ENCODE results near the gene ESRRA.
"Not testable (repeated sequence)": the region's sequence is repeated elsewhere in the genome, so short reads cannot be mapped to it uniquely, and the experiment has no call there.

ESRRA gene

GRCh38 chr11:64314146-64314804, 9.0 kb downstream of the ESRRA start:
- no peak for DNase-seq (ENCODE audit: low read depth)

DNA sequence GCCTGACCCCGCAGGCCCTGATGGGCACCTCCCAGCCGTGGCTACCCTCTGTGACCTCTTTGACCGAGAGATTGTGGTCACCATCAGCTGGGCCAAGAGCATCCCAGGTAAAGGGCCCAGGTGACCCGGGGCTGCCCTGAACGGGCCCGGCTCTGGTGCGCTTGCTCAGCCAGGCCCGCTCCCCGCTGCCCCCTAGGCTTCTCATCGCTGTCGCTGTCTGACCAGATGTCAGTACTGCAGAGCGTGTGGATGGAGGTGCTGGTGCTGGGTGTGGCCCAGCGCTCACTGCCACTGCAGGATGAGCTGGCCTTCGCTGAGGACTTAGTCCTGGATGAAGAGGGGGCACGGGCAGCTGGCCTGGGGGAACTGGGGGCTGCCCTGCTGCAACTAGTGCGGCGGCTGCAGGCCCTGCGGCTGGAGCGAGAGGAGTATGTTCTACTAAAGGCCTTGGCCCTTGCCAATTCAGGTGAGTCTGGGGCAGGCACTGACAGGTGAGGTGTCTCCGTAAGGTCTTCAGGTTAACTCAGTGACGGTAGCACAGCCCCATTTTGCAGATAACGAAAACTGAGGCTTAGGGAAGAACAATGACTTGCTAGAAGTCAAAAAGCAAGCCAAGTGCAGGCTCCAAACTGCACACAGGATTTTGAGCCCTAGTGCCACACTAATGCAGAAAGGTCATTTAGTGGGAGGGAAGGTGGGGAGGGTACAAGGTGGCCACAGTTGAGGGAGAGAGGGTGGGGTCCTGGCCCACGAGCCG, 9.7 kb downstream of the ESRRA start:
- no peak for DNase-seq (ENCODE audit: low read depth)

DNA sequence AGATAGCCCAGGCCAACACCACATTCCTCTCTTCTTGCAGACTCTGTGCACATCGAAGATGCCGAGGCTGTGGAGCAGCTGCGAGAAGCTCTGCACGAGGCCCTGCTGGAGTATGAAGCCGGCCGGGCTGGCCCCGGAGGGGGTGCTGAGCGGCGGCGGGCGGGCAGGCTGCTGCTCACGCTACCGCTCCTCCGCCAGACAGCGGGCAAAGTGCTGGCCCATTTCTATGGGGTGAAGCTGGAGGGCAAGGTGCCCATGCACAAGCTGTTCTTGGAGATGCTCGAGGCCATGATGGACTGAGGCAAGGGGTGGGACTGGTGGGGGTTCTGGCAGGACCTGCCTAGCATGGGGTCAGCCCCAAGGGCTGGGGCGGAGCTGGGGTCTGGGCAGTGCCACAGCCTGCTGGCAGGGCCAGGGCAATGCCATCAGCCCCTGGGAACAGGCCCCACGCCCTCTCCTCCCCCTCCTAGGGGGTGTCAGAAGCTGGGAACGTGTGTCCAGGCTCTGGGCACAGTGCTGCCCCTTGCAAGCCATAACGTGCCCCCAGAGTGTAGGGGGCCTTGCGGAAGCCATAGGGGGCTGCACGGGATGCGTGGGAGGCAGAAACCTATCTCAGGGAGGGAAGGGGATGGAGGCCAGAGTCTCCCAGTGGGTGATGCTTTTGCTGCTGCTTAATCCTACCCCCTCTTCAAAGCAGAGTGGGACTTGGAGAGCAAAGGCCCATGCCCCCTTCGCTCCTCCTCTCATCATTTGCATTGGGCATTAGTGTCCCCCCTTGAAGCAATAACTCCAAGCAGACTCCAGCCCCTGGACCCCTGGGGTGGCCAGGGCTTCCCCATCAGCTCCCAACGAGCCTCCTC, 10.6 kb downstream of the ESRRA start:
- not testable (repeated sequence) for DNase-seq (ENCODE audit: low read depth)

GRCh38 chr11:64316672-64317324, 11.5 kb downstream of the ESRRA start:
- DNase-seq (ENCODE audit: low read depth) = no peak

- DNase-seq (ENCODE audit: low read depth) = peak; percentile 93
Observed at GRCh38 chr11:64317325-64317960, 12.1 kb downstream of the ESRRA start, which contains the start of gene TRMT112. Gene TRMT112, minus strand, starts transcription at chr11:64317559. Its CDS starts 33 bp downstream, at chr11:64317526.

GRCh38 chr11:64317961-64318765, 12.8 kb downstream of the ESRRA start, which contains the start of gene PRDX5:
Gene PRDX5, plus strand, starts transcription at chr11:64318121. Its CDS starts 95 bp downstream, at chr11:64318216.
- peak; percentile 84 for DNase-seq (ENCODE audit: low read depth)

DNA sequence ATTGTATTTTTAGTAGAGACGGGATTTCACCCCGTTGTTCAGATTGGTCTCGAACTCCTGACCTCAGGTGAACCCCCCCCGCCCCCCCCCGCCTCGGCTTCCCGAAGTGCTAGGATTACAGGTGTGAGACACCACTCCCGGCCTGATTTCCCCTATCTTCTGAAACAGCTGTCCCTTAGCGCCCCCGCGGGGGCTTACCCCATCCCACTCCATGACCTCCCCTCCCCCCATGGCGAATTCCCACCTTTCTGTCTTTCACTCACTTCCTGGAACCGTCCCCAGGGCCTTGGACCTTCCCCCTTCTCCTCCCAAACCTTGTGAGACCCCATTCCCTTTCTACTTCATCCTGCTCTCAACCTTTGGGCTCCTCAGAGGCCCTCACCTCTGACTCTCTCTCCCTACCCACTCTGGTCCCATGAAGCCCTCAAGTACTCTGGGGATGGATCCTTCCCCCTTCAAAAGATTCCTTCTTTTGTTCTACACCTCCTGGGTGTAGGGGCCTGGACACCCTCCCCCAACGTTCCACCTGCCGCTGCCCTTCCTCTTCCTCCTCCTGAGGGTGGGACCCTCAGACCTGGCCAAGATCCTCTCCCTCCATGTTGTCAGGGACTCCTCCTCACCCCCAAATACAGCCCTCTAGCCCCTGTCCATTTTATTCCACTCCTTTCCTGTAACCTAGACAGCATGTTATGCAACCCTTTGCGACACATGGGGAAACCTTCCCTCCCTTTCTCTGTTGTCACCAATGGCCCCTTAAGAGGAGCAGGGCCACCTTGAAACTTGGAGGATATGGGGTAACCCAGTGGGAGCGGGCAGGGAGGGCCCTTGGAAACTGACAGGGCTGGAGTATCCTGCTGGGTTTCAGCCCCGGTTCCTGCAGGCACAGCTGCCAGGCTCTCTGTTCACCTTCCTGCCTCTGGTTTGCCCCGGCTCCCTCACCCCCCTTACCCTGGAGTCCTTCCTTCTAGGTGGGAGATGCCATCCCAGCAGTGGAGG, 13.7 kb downstream of the ESRRA start:
- DNase-seq (ENCODE audit: low read depth) = no peak

GRCh38 chr11:64320556-64320955, 15.2 kb downstream of the ESRRA start:
- no peak for DNase-seq (ENCODE audit: low read depth)

- no peak for DNase-seq (ENCODE audit: low read depth)
Observed at GRCh38 chr11:64321026-64321425, 15.7 kb downstream of the ESRRA start.

GRCh38 chr11:64321533-64321932, 16.2 kb downstream of the ESRRA start:
- DNase-seq (ENCODE audit: low read depth) = no peak

DNA sequence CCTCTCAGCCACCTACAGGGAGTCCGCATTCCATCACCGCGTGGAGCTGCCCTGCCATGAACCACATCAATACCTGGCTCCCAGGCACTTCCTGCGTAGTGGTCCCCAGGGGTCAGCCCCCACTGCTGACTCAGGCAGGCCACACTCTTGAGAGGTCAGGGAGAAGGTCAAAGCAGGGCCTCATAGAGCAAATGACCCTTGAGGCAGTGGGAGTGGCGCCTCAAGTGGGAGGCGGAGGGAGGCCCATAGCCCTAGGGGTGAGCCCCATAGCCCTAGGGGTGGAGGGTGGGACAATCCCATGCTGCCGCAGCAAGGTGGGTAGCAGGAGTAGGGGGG, 17.6 kb downstream of the ESRRA start:
- no peak for DNase-seq (ENCODE audit: low read depth)

DNA sequence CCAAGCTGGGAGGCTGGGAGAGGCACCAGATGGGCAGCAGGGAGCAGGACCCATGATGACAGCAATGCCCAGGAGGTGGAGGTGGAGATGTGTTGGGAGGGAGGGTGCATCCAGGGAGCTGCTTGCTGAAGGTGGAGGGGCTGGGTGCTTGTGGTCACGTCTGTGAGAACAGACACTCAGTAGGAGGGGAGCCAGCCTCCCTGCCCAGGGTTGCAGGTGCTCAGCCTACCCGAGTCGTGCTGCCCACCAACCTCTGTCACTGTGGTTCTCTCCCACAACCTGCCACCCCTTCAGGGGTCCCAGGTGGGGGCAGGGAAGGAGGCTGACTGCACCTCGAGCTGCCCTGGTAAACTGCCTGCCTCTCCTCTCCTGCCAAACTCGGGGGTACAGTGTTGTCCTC, 18.0 kb downstream of the ESRRA start:
- no peak for DNase-seq (ENCODE audit: low read depth)

- not testable (repeated sequence) for DNase-seq (ENCODE audit: low read depth)
Observed at GRCh38 chr11:64323984-64324383, 18.7 kb downstream of the ESRRA start.

- no peak for DNase-seq (ENCODE audit: low read depth)
Observed at GRCh38 chr11:64324692-64325469, 19.6 kb downstream of the ESRRA start.

DNA sequence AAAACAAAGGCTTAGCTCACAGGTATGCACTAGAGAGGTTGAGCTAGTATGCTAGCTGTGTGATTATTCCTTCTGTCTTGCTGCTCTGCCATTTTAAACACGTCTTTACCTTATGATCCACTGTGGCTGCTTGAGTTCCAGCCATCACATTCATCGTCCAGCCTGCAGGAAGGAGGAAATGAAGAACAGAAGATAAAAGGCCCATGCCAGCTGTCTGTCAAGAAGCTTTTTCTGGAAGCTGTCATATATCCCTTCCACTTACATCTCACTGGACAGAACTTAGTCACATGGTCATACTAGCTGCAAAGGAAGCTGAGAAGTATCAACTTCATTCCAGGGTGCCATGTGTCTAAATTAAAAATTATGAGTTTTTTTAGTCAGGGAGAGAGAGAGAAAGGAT, 22.1 kb downstream of the ESRRA start:
- no peak for DNase-seq (ENCODE audit: low read depth)

DNA sequence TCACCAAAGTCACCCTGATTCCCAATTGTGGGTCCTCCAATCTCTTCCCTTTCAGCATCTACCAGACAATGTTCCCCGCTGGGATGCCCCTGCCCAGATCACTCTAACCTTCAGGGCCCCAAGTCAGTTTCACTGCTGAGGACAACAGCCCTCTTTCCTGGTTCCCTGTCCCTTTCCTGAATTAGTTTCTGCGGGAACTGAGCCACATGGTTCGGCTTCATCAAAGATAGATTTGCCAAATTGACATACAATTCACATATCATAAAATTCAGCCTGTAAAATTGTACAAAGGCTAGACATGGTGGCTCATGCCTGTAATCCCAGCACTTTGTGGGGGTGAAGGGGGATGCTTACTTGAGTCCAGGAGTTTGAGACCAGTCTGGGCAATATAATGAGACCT, 22.7 kb downstream of the ESRRA start:
- DNase-seq (ENCODE audit: low read depth) = no peak

DNA sequence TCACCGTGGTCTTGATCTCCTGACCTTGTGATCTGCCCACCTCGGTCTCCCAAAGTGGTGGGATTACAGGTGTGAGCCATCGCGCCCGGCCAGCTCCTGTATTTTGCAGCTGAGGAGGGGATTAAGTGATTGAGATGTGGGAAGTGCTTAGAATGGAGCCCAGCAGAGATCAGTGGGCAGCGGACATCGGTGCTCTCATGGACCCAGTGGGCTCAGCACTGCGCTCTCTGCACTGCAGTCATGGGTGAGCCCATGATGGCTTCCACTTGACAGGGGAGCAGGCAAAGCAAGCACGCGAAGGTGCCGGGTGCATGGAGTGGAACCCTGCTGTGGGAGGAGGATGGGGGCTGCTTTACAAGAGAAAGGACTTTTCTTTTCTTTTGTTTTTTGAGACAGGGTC, 25.6 kb downstream of the ESRRA start:
- DNase-seq (ENCODE audit: low read depth) = no peak

GRCh38 chr11:64331569-64332371, 26.4 kb downstream of the ESRRA start:
- DNase-seq (ENCODE audit: low read depth) = peak; percentile 50

All from stimulated activated CD8-positive, alpha-beta memory T cell treated with anti-CD3 and anti-CD28 coated beads, Interleukin-7, amount 100 ng/mL, for 24 hours (primary cell).